Measurements from ENCODE around the gene ST7.

ST7 gene

GRCh38 chr7:117237646-117238045 lies 284.3 kb downstream of the ST7 start:
- no peak overlapping the region for H3K9ac ChIP-seq (ENCODE audit: low read depth, low read length, poor library complexity, severe bottlenecking)
- no peak overlapping the region for H2AFZ ChIP-seq (ENCODE audit: low read length)
- H3K9me2 ChIP-seq (replicated peaks; ENCODE audit: low read depth, low read length) = no peaks in the 10 kb centered on the region
- no peaks in the 10 kb centered on the region for H3K36me3 ChIP-seq (ENCODE audit: insufficient read depth, low read length)
- no peak overlapping the region for H3K4me2 ChIP-seq (ENCODE audit: low read depth, low read length, poor library complexity, severe bottlenecking)
- TF ChIP-seq, protein P1, sequence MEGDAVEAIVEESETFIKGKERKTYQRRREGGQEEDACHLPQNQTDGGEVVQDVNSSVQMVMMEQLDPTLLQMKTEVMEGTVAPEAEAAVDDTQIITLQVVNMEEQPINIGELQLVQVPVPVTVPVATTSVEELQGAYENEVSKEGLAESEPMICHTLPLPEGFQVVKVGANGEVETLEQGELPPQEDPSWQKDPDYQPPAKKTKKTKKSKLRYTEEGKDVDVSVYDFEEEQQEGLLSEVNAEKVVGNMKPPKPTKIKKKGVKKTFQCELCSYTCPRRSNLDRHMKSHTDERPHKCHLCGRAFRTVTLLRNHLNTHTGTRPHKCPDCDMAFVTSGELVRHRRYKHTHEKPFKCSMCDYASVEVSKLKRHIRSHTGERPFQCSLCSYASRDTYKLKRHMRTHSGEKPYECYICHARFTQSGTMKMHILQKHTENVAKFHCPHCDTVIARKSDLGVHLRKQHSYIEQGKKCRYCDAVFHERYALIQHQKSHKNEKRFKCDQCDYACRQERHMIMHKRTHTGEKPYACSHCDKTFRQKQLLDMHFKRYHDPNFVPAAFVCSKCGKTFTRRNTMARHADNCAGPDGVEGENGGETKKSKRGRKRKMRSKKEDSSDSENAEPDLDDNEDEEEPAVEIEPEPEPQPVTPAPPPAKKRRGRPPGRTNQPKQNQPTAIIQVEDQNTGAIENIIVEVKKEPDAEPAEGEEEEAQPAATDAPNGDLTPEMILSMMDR (conservative IDR thresholded peaks at IDR 0.05; ENCODE audit: low read length) = no peak
- TF ChIP-seq EZH2phosphoT487 (IDR thresholded peaks at IDR 0.05; ENCODE audit: borderline replicate concordance) = no peak
- no peaks in the 10 kb centered on the region for H4K20me1 ChIP-seq (ENCODE audit: insufficient read depth, low read length, poor library complexity, severe bottlenecking)
- no peak overlapping the region for H3K4me3 ChIP-seq (ENCODE audit: low read length, poor library complexity, severe bottlenecking)
- H3K27me3 ChIP-seq (ENCODE audit: insufficient read depth, low read length, poor library complexity, severe bottlenecking) = no peaks in the 10 kb centered on the region
- H3F3A ChIP-seq (ENCODE audit: low read depth) = no peaks in the 10 kb centered on the region
- H3K79me2 ChIP-seq (ENCODE audit: insufficient read depth, low read length) = no peaks in the 10 kb centered on the region
- peaks cover 3% of the 10 kb centered on the region; the same call in 1 of the 2 replicates for H3K9me3 ChIP-seq (ENCODE audit: insufficient read depth, low read depth, low read length)
- no peaks in the 10 kb centered on the region for H3K4me1 ChIP-seq (ENCODE audit: insufficient read depth, low read length, poor library complexity, severe bottlenecking)

- no peak for TF ChIP-seq EZH2phosphoT487 (IDR thresholded peaks at IDR 0.05; ENCODE audit: borderline replicate concordance)
- TF ChIP-seq, protein P1 (conservative IDR thresholded peaks at IDR 0.05; ENCODE audit: low read length) = no peak
- no peak overlapping the region for H3K4me2 ChIP-seq (ENCODE audit: low read depth, low read length, poor library complexity, severe bottlenecking)
- H3F3A ChIP-seq (ENCODE audit: low read depth) = no peaks in the 10 kb centered on the region
Measured at GRCh38 chr7:117238472-117238871, 285.2 kb downstream of the ST7 start.

GRCh38 chr7:117238937-117239336 lies 285.6 kb downstream of the ST7 start:
- TF ChIP-seq, protein P1 (conservative IDR thresholded peaks at IDR 0.05; ENCODE audit: low read length) = no peak
- no peak for TF ChIP-seq EZH2phosphoT487 (IDR thresholded peaks at IDR 0.05; ENCODE audit: borderline replicate concordance)
- no peaks in the 10 kb centered on the region for H3K79me2 ChIP-seq (ENCODE audit: insufficient read depth, low read length)
- no peaks in the 10 kb centered on the region for H3K27me3 ChIP-seq (ENCODE audit: insufficient read depth, low read length, poor library complexity, severe bottlenecking)
- H3F3A ChIP-seq (ENCODE audit: low read depth) = no peaks in the 10 kb centered on the region
- H3K4me1 ChIP-seq (ENCODE audit: insufficient read depth, low read length, poor library complexity, severe bottlenecking) = no peaks in the 10 kb centered on the region
- no peak overlapping the region for H2AFZ ChIP-seq (ENCODE audit: low read length)
- no peak overlapping the region for H3K9ac ChIP-seq (ENCODE audit: low read depth, low read length, poor library complexity, severe bottlenecking)
- no peaks in the 10 kb centered on the region for H3K36me3 ChIP-seq (ENCODE audit: insufficient read depth, low read length)
- H3K4me3 ChIP-seq (ENCODE audit: low read length, poor library complexity, severe bottlenecking) = no peak overlapping the region
- H3K4me2 ChIP-seq (ENCODE audit: low read depth, low read length, poor library complexity, severe bottlenecking) = no peak overlapping the region
- H4K20me1 ChIP-seq (ENCODE audit: insufficient read depth, low read length, poor library complexity, severe bottlenecking) = no peaks in the 10 kb centered on the region
- peaks cover 3% of the 10 kb centered on the region; the same call in 1 of the 2 replicates for H3K9me3 ChIP-seq (ENCODE audit: insufficient read depth, low read depth, low read length)
- H3K9me2 ChIP-seq (replicated peaks; ENCODE audit: low read depth, low read length) = no peaks in the 10 kb centered on the region

More at GRCh38 chr7:117238472-117238871, 285.2 kb downstream of the ST7 start:
- Histone ChIP-seq H3K36me3 (ENCODE audit: insufficient read depth, low read length) (no peaks in the 10 kb centered on the region), H3K4me1 (ENCODE audit: insufficient read depth, low read length, poor library complexity, severe bottlenecking) (no peaks in the 10 kb centered on the region), H3K79me2 (ENCODE audit: insufficient read depth, low read length) (no peaks in the 10 kb centered on the region), H3K27me3 (ENCODE audit: insufficient read depth, low read length, poor library complexity, severe bottlenecking) (no peaks in the 10 kb centered on the region), H3K9me2 (replicated peaks; ENCODE audit: low read depth, low read length) (no peaks in the 10 kb centered on the region), H4K20me1 (ENCODE audit: insufficient read depth, low read length, poor library complexity, severe bottlenecking) (no peaks in the 10 kb centered on the region), H3K9me3 (ENCODE audit: insufficient read depth, low read depth, low read length) (peaks cover 3% of the 10 kb centered on the region; the same call in 1 of the 2 replicates), H2AFZ (ENCODE audit: low read length) (no peak overlapping the region), H3K4me3 (ENCODE audit: low read length, poor library complexity, severe bottlenecking) (no peak overlapping the region), H3K9ac (ENCODE audit: low read depth, low read length, poor library complexity, severe bottlenecking) (no peak overlapping the region)
